ENCODE measurements around the gene CD33. TPM values are rescaled to one million over a fixed set of nuclear protein-coding genes. Genes with fewer than 3 reads are reported as not detected.

Gene CD33
- total RNA-seq, 2 donors from 2014 or later = 8.1 to 11.7 TPM

DNA sequence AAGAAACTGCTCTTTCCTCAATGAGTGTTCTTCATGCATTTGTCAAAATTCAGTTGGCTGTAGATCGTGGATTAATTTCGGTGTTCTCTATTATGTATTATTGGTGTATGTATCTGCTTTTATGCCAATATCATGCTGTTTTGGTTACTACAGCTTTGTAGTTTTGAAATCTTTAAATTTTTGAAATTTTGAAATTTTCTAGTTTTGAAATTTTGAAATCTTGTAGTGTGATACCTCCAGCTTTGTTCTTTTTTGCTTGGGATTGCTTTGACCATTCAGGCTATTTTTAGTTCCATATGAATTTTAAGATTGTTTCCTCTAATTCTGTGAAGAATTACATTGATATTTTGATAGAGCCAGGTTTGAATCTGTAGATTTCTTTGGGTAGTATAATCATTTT lies 3.1 kb downstream of the CD33 start:
- DNase-seq (ENCODE audit: low spot score) (no peak), ATAC-seq (ENCODE audit: insufficient number of reproducible peaks, low FRiP score, low read depth) (no peak)
- H3K9me3 ChIP-seq = no peaks in the 10 kb centered on the region
- no peak overlapping the region for H3K27ac ChIP-seq
- no peak for TF ChIP-seq CTCF (IDR thresholded peaks at IDR 0.05)
- H3K4me1 ChIP-seq (ENCODE audit: control insufficient read depth in 1 of 2, low read depth in 2 of 2) = no peaks in the 10 kb centered on the region
- H3K36me3 ChIP-seq = no peaks in the 10 kb centered on the region
- no peak overlapping the region for H3K4me3 ChIP-seq
- H3K27me3 ChIP-seq (replicated peaks; ENCODE audit: insufficient read depth) = no peaks in the 10 kb centered on the region

GRCh38 chr19:51240866-51241265 lies 16.0 kb downstream of the CD33 start:
- no peaks in the 10 kb centered on the region for H3K36me3 ChIP-seq
- no peaks in the 10 kb centered on the region for H3K9me3 ChIP-seq
- TF ChIP-seq CTCF (IDR thresholded peaks at IDR 0.05) = no peak
- no peaks in the 10 kb centered on the region for H3K4me1 ChIP-seq (ENCODE audit: control insufficient read depth in 1 of 2, low read depth in 2 of 2)
- DNase-seq (ENCODE audit: low spot score) (no peak), ATAC-seq (ENCODE audit: insufficient number of reproducible peaks, low FRiP score, low read depth) (no peak)
- H3K4me3 ChIP-seq = no peak overlapping the region
- H3K27me3 ChIP-seq (replicated peaks; ENCODE audit: insufficient read depth) = no peaks in the 10 kb centered on the region
- H3K27ac ChIP-seq = no peak overlapping the region

DNA sequence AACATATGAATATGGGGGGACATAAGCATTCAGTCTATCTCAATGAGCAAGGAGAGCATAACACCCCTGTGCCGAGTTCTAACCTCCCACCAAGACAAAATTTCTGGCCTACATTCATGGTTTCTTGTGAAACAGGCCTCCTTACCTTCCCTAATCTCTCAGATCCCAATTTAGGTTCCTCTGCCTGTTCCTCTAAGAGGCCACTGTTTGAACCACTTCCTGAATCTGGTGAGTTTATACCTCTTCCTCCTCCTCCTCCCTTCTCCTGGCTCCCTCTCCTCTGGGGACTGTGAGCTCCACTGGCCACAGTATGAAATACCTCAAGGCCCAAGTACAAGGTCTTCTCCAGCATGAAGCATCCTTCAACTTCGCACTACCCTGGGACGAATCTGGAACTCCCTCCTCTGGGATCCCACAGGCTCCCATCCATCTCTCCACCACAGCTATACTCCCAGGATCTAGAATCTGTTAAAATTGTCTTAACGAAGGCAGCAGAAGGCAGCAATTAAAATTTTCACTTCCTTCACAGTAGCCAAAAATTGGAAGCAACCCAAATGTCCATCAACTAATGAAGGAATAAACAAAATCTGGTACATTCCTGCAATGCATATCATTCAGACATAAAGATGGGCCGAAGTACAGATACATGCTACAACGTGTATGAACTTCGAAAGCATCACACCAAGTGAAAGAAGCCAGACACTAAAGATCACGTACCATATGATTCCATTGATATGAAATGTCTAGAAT lies 18.2 kb downstream of the CD33 start:
- Histone ChIP-seq H3K4me1 (ENCODE audit: control insufficient read depth in 1 of 2, low read depth in 2 of 2) (no peaks in the 10 kb centered on the region), H3K27ac (no peak overlapping the region), H3K27me3 (replicated peaks; ENCODE audit: insufficient read depth) (no peaks in the 10 kb centered on the region), H3K4me3 (no peak overlapping the region), H3K36me3 (no peaks in the 10 kb centered on the region), H3K9me3 (no peaks in the 10 kb centered on the region)
- ATAC-seq (ENCODE audit: insufficient number of reproducible peaks, low FRiP score, low read depth) (no peak), DNase-seq (ENCODE audit: low spot score) (no peak)
- no peak for TF ChIP-seq CTCF (IDR thresholded peaks at IDR 0.05)

DNA sequence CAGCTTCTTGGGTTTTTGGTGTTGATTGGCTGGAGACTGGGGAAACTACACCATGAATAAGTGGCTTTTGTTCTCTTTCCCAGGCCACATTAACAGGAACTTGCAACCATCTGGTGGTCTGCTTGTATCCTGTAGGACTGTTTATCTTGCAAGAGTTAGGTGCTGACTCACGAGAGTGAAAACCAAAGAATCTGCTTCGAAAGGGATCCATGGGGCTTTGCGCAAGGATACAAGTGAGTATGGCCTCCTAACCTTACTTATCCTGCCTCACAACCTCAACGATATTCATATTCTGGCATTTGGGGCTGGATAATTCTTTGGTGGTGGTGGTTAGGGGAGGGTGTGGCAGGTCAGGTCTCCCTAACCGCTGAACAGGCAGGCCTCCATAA lies 21.3 kb downstream of the CD33 start:
- no peak overlapping the region for H3K27ac ChIP-seq
- H3K27me3 ChIP-seq (replicated peaks; ENCODE audit: insufficient read depth) = no peaks in the 10 kb centered on the region
- TF ChIP-seq CTCF (IDR thresholded peaks at IDR 0.05) = no peak
- ATAC-seq (ENCODE audit: insufficient number of reproducible peaks, low FRiP score, low read depth) (no peak), DNase-seq (ENCODE audit: low spot score) (no peak)
- H3K4me3 ChIP-seq = no peak overlapping the region
- H3K4me1 ChIP-seq (ENCODE audit: control insufficient read depth in 1 of 2, low read depth in 2 of 2) = no peaks in the 10 kb centered on the region
- no peaks in the 10 kb centered on the region for H3K9me3 ChIP-seq
- no peaks in the 10 kb centered on the region for H3K36me3 ChIP-seq

- H3K27me3 ChIP-seq (replicated peaks; ENCODE audit: insufficient read depth) = no peaks in the 10 kb centered on the region
- H3K4me3 ChIP-seq = no peak overlapping the region
- DNase-seq (ENCODE audit: low spot score) (no peak), ATAC-seq (ENCODE audit: insufficient number of reproducible peaks, low FRiP score, low read depth) (no peak)
- no peaks in the 10 kb centered on the region for H3K36me3 ChIP-seq
- no peaks in the 10 kb centered on the region for H3K4me1 ChIP-seq (ENCODE audit: control insufficient read depth in 1 of 2, low read depth in 2 of 2)
- no peak for TF ChIP-seq CTCF (IDR thresholded peaks at IDR 0.05)
- H3K27ac ChIP-seq = no peak overlapping the region
- no peaks in the 10 kb centered on the region for H3K9me3 ChIP-seq
These were observed 23.2 kb downstream of the CD33 start for GRCh38 chr19:51247972-51248590.

All from thoracic aorta (tissue), 2 donors.